Measurements from ENCODE around the gene SLC34A1. TPM values are rescaled to one million over a fixed set of nuclear protein-coding genes. Genes with fewer than 3 reads are reported as not detected.

SLC34A1 gene
- total and polyA plus RNA-seq, 2 experiments from 2014 or later = not detected

DNA sequence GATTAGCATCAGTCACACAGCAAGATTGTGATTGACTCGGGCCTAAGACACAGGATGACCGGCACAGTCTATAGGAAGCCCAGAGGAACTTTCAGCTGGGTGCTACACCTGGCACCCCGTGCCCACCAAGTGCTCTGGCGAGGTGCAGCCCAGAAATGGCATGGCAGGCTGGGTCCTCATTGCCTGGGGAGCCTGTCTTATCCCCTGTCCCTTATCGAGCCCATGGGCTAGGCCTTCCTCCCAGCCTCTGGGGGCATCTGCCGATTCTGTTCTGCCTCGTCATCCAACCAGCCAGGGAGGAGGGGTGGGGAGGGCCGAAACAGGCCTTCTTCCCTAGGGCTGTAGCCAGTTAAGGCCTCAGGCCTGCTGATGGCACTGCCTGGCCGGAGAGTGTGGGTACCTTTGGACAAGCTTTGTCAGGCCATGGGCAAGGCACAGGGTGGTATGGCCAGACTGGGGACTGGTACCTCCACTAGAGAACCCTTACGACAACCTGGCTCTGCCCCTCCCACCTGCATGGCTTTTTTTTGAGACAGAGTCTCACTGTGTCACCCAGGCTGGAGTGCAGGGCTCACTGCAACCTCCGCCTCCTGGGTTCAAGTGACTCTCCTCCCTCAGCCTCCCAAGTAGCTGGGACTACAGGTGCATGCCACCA, 43.8 kb downstream of the SLC34A1 start:
- Histone ChIP-seq H3K79me2 (replicated peaks; ENCODE audit: insufficient read depth) (peaks cover 21% of the 10 kb centered on the region), H3K4me1 (ENCODE audit: insufficient read depth) (peaks cover 20% of the 10 kb centered on the region), H3K27ac (ENCODE audit: low read depth) (no peak overlapping the region), H3K27me3 (ENCODE audit: insufficient read depth) (no peaks in the 10 kb centered on the region), H2AFZ (no peak overlapping the region), H3K4me2 (peak overlapping the region; percentile 93), H3F3A (replicated peaks; ENCODE audit: low read depth) (peaks cover 16% of the 10 kb centered on the region), H3K4me3 (peak overlapping the region; percentile 89), H3K36me3 (ENCODE audit: insufficient read depth) (no peaks in the 10 kb centered on the region; the same call in 1 of the 2 replicates), H3K9me2 (ENCODE audit: insufficient read depth) (no peaks in the 10 kb centered on the region), H4K20me1 (replicated peaks; ENCODE audit: insufficient read depth) (peaks cover 13% of the 10 kb centered on the region)
- Mint-ChIP-seq H3K4me1 (peaks cover 24% of the 10 kb centered on the region), H3K4me3 (peak overlapping the region; percentile 84), H3K9me3 (no peaks in the 10 kb centered on the region; the same call in 2 of the 3 replicates), H3K27me3 (ENCODE audit: insufficient read depth, low read depth, poor library complexity) (peaks cover 21% of the 10 kb centered on the region), H3K27ac (no peak overlapping the region), H3K36me3 (ENCODE audit: low read depth) (peaks cover 7% of the 10 kb centered on the region; the same call in 2 of the 3 replicates)
- ATAC-seq = no peak
- DNase-seq (ENCODE audit: low spot score) = no peak
- TF ChIP-seq, protein P1, sequence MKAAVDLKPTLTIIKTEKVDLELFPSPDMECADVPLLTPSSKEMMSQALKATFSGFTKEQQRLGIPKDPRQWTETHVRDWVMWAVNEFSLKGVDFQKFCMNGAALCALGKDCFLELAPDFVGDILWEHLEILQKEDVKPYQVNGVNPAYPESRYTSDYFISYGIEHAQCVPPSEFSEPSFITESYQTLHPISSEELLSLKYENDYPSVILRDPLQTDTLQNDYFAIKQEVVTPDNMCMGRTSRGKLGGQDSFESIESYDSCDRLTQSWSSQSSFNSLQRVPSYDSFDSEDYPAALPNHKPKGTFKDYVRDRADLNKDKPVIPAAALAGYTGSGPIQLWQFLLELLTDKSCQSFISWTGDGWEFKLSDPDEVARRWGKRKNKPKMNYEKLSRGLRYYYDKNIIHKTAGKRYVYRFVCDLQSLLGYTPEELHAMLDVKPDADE (IDR thresholded peaks at IDR 0.05) = no peak
- TF ChIP-seq EZH2phosphoT487 (IDR thresholded peaks at IDR 0.05; ENCODE audit: unreplicated experiment) (no peak), POLR2AphosphoS5 (IDR thresholded peaks at IDR 0.05; ENCODE audit: low read depth) (no peak), CREB1 (CRISPR knock-in tag; IDR thresholded peaks at IDR 0.05; ENCODE audit: low read depth) (no peak), ZNF331 (CRISPR knock-in tag; IDR thresholded peaks at IDR 0.05; ENCODE audit: low read depth) (no peak), ZNF114 (CRISPR knock-in tag; IDR thresholded peaks at IDR 0.05) (no peak), STAT1 (IDR thresholded peaks at IDR 0.05; ENCODE audit: unreplicated experiment) (no peak), EZH2 (IDR thresholded peaks at IDR 0.05; ENCODE audit: low read depth, unreplicated experiment) (no peak), JUNB (IDR thresholded peaks at IDR 0.05; ENCODE audit: unreplicated experiment) (no peak), NANOG (IDR thresholded peaks at IDR 0.05; ENCODE audit: borderline replicate concordance) (no peak)
- TF ChIP-seq, protein P2, sequence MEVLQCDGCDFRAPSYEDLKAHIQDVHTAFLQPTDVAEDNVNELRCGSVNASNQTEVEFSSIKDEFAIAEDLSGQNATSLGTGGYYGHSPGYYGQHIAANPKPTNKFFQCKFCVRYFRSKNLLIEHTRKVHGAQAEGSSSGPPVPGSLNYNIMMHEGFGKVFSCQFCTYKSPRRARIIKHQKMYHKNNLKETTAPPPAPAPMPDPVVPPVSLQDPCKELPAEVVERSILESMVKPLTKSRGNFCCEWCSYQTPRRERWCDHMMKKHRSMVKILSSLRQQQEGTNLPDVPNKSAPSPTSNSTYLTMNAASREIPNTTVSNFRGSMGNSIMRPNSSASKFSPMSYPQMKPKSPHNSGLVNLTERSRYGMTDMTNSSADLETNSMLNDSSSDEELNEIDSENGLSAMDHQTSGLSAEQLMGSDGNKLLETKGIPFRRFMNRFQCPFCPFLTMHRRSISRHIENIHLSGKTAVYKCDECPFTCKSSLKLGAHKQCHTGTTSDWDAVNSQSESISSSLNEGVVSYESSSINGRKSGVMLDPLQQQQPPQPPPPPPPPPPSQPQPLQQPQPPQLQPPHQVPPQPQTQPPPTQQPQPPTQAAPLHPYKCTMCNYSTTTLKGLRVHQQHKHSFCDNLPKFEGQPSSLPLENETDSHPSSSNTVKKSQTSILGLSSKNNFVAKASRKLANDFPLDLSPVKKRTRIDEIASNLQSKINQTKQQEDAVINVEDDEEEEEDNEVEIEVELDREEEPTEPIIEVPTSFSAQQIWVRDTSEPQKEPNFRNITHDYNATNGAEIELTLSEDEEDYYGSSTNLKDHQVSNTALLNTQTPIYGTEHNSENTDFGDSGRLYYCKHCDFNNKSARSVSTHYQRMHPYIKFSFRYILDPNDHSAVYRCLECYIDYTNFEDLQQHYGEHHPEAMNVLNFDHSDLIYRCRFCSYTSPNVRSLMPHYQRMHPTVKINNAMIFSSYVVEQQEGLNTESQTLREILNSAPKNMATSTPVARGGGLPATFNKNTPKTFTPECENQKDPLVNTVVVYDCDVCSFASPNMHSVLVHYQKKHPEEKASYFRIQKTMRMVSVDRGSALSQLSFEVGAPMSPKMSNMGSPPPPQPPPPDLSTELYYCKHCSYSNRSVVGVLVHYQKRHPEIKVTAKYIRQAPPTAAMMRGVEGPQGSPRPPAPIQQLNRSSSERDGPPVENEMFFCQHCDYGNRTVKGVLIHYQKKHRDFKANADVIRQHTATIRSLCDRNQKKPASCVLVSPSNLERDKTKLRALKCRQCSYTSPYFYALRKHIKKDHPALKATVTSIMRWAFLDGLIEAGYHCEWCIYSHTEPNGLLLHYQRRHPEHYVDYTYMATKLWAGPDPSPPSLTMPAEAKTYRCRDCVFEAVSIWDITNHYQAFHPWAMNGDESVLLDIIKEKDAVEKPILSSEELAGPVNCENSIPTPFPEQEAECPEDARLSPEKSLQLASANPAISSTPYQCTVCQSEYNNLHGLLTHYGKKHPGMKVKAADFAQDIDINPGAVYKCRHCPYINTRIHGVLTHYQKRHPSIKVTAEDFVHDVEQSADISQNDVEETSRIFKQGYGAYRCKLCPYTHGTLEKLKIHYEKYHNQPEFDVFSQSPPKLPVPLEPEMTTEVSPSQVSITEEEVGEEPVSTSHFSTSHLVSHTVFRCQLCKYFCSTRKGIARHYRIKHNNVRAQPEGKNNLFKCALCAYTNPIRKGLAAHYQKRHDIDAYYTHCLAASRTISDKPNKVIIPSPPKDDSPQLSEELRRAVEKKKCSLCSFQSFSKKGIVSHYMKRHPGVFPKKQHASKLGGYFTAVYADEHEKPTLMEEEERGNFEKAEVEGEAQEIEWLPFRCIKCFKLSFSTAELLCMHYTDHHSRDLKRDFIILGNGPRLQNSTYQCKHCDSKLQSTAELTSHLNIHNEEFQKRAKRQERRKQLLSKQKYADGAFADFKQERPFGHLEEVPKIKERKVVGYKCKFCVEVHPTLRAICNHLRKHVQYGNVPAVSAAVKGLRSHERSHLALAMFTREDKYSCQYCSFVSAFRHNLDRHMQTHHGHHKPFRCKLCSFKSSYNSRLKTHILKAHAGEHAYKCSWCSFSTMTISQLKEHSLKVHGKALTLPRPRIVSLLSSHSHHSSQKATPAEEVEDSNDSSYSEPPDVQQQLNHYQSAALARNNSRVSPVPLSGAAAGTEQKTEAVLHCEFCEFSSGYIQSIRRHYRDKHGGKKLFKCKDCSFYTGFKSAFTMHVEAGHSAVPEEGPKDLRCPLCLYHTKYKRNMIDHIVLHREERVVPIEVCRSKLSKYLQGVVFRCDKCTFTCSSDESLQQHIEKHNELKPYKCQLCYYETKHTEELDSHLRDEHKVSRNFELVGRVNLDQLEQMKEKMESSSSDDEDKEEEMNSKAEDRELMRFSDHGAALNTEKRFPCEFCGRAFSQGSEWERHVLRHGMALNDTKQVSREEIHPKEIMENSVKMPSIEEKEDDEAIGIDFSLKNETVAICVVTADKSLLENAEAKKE (CRISPR knock-in tag; IDR thresholded peaks at IDR 0.05) = no peak
- TF ChIP-seq, protein P3, sequence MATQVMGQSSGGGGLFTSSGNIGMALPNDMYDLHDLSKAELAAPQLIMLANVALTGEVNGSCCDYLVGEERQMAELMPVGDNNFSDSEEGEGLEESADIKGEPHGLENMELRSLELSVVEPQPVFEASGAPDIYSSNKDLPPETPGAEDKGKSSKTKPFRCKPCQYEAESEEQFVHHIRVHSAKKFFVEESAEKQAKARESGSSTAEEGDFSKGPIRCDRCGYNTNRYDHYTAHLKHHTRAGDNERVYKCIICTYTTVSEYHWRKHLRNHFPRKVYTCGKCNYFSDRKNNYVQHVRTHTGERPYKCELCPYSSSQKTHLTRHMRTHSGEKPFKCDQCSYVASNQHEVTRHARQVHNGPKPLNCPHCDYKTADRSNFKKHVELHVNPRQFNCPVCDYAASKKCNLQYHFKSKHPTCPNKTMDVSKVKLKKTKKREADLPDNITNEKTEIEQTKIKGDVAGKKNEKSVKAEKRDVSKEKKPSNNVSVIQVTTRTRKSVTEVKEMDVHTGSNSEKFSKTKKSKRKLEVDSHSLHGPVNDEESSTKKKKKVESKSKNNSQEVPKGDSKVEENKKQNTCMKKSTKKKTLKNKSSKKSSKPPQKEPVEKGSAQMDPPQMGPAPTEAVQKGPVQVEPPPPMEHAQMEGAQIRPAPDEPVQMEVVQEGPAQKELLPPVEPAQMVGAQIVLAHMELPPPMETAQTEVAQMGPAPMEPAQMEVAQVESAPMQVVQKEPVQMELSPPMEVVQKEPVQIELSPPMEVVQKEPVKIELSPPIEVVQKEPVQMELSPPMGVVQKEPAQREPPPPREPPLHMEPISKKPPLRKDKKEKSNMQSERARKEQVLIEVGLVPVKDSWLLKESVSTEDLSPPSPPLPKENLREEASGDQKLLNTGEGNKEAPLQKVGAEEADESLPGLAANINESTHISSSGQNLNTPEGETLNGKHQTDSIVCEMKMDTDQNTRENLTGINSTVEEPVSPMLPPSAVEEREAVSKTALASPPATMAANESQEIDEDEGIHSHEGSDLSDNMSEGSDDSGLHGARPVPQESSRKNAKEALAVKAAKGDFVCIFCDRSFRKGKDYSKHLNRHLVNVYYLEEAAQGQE (IDR thresholded peaks at IDR 0.05; ENCODE audit: unreplicated experiment) = no peak
- TF ChIP-seq, protein P4, sequence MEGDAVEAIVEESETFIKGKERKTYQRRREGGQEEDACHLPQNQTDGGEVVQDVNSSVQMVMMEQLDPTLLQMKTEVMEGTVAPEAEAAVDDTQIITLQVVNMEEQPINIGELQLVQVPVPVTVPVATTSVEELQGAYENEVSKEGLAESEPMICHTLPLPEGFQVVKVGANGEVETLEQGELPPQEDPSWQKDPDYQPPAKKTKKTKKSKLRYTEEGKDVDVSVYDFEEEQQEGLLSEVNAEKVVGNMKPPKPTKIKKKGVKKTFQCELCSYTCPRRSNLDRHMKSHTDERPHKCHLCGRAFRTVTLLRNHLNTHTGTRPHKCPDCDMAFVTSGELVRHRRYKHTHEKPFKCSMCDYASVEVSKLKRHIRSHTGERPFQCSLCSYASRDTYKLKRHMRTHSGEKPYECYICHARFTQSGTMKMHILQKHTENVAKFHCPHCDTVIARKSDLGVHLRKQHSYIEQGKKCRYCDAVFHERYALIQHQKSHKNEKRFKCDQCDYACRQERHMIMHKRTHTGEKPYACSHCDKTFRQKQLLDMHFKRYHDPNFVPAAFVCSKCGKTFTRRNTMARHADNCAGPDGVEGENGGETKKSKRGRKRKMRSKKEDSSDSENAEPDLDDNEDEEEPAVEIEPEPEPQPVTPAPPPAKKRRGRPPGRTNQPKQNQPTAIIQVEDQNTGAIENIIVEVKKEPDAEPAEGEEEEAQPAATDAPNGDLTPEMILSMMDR (conservative IDR thresholded peaks at IDR 0.05; ENCODE audit: low read depth in 2 of 2) = no peak

Data from GM23338 (cell line).